GM12878 (cell line): ENCODE results near the gene CSTB. TPM values are rescaled to one million over a fixed set of nuclear protein-coding genes. Genes with fewer than 3 reads are reported as not detected.
A peak's percentile ranks its signal among the peaks of the same experiment; 100 is the strongest.

ENCODE experiments used
- ATAC-seq: fragments of 200-7000 bp; cut with Tn5 transposase; 3 replicates; pipeline ENCODE4 v1.9.1; 2020; ENCODE audit warnings: mild to moderate bottlenecking, moderate library complexity
- BruUV-seq: library from RNA; stranded (reverse); fragments of 400-500 nt; replicated peaks from 2 replicates; lab custom pipeline; 2021; lab: Mats Ljungman, UMichigan
- CTCF ChIA-PET: fragments of 300-600 bp; sonication (Branson Sonifier 250); formaldehyde crosslinking; extraction: SDS; loops from one replicate; lab custom pipeline; 2021; ENCODE audit warnings: inconsistent platforms; lab: Yijun Ruan, JAX
- POLR2A ChIA-PET: fragments of 350-600 bp; formaldehyde crosslinking; extraction: SDS; loops from one replicate; lab custom pipeline; 2021; ENCODE audit warnings: inconsistent platforms; lab: Charles Lee
- RAD21 ChIA-PET: fragments of 300-600 bp; sonication (Branson Sonifier 250); formaldehyde crosslinking; loops from one replicate; lab custom pipeline; 2023; ENCODE audit warnings: antibody characterized with exemption; ENCODE audit not compliant: unreplicated experiment; lab: Charles Lee
- SMC1A ChIA-PET: fragments of 300-600 bp; sonication (Branson Sonifier 250); formaldehyde crosslinking; loops from one replicate; lab custom pipeline; 2023; ENCODE audit not compliant: unreplicated experiment, uncharacterized antibody; lab: Charles Lee
- DNase-seq: peaks from one replicate; pipeline ENCODE4 v3.0.0-alpha.2; 2011; ENCODE audit warnings: low read depth, low spot score
- FAIRE-seq: peaks from 3 replicates; lab custom pipeline; 2011; peaks lifted over from hg19 to GRCh38; lab: Jason Lieb, UNC
- H2AFZ ChIP-seq: 2 replicates; pipeline ENCODE4 v1.6.0; 2011; ENCODE audit warnings: low read depth, low read length, control low read depth; ENCODE audit not compliant: control insufficient read depth
- H3K27ac ChIP-seq: 2 replicates; pipeline ENCODE4 v1.5.1; 2011; ENCODE audit warnings: control low read depth; ENCODE audit not compliant: control insufficient read depth, insufficient read depth
- H3K27me3 ChIP-seq, 2 experiments: replicated peaks in 1 of 2; 2 replicates each; pipeline versions ENCODE4 v1.6.0 to v1.6.1; 2011; ENCODE audit warnings: low read length in 1 of 2; ENCODE audit not compliant: control insufficient read depth in 2 of 2, insufficient read depth in 2 of 2
- H3K36me3 ChIP-seq, 2 experiments: 2 replicates each; pipeline ENCODE4 v1.5.1; 2011; ENCODE audit warnings: low read length in 1 of 2; ENCODE audit not compliant: control insufficient read depth in 2 of 2, insufficient read depth in 2 of 2
- H3K4me1 ChIP-seq: 2 replicates; pipeline ENCODE4 v1.6.1; 2011; ENCODE audit warnings: mild to moderate bottlenecking, low read length, moderate library complexity, mixed read lengths; ENCODE audit not compliant: control insufficient read depth, insufficient read depth
- H3K4me2 ChIP-seq: 2 replicates; pipeline ENCODE4 v1.6.0; 2011; ENCODE audit warnings: control low read depth; ENCODE audit not compliant: control insufficient read depth, insufficient read depth
- H3K4me3 ChIP-seq: fragments of 200-600 bp; sonication (generic); 2 replicates; pipeline ENCODE4 v1.5.1; 2016
- H3K79me2 ChIP-seq: 2 replicates; pipeline ENCODE4 v1.6.0; 2011; ENCODE audit warnings: low read length; ENCODE audit not compliant: control insufficient read depth, insufficient read depth
- H3K9ac ChIP-seq: 2 replicates; pipeline ENCODE4 v1.8.0; 2011; ENCODE audit warnings: low read length, control low read depth, mixed read lengths; ENCODE audit not compliant: control insufficient read depth, insufficient read depth
- H3K9me3 ChIP-seq: replicated peaks from 3 replicates; pipeline ENCODE4 v1.5.1; 2011; ENCODE audit warnings: mild to moderate bottlenecking, low read length; ENCODE audit not compliant: control insufficient read depth, insufficient read depth
- H4K20me1 ChIP-seq: 2 replicates; pipeline ENCODE4 v1.6.0; 2011; ENCODE audit not compliant: control insufficient read depth, insufficient read depth
- BACH1 ChIP-seq: fragments of 450-650 bp; IDR thresholded peaks from 2 replicates; pipeline ENCODE4 v1.6.1; 2017; ENCODE audit warnings: mild to moderate bottlenecking, borderline replicate concordance
- CHD1 ChIP-seq: IDR thresholded peaks from 2 replicates; pipeline ENCODE4 v1.6.1; 2012; ENCODE audit warnings: low read depth, low read length, improper control_type of control experiment
- EED ChIP-seq: sonication (generic); IDR thresholded peaks from 2 replicates; pipeline ENCODE4 v1.6.1; 2016; ENCODE audit warnings: antibody characterized with exemption, low read depth
- GABPA ChIP-seq: IDR thresholded peaks from 2 replicates; pipeline ENCODE4 v1.6.1; 2014; ENCODE audit warnings: antibody characterized with exemption, low read depth, mild to moderate bottlenecking, inconsistent platforms
- LARP7 ChIP-seq: fragments of 450-650 bp; IDR thresholded peaks from 2 replicates; pipeline ENCODE4 v1.6.1; 2017; ENCODE audit warnings: mild to moderate bottlenecking
- MLLT1 ChIP-seq: fragments of 450-650 bp; IDR thresholded peaks from 2 replicates; pipeline ENCODE4 v1.6.1; 2016; ENCODE audit warnings: mild to moderate bottlenecking
- NR2C2 ChIP-seq: IDR thresholded peaks from 2 replicates; pipeline ENCODE4 v1.6.1; 2011; ENCODE audit warnings: borderline replicate concordance, low read depth; ENCODE audit not compliant: control insufficient read depth, insufficient read length
- RB1 ChIP-seq: fragments of 450-650 bp; formaldehyde crosslinking; IDR thresholded peaks from 2 replicates; pipeline ENCODE4 v1.6.1; 2017; ENCODE audit warnings: mild to moderate bottlenecking, borderline replicate concordance
- SMAD1 ChIP-seq: fragments of 450-650 bp; IDR thresholded peaks from 2 replicates; pipeline ENCODE4 v1.6.1; 2018; ENCODE audit warnings: mild to moderate bottlenecking, low read depth; ENCODE audit not compliant: partially characterized antibody
- SMC3 ChIP-seq: IDR thresholded peaks from 2 replicates; pipeline ENCODE4 v1.6.1; 2011; ENCODE audit warnings: low read length, improper control_type of control experiment, borderline replicate concordance
- STAT3 ChIP-seq: IDR thresholded peaks from 2 replicates; pipeline ENCODE4 v1.6.1; 2011; ENCODE audit warnings: low read depth, low read length, improper control_type of control experiment
- TCF12 ChIP-seq: IDR thresholded peaks from 2 replicates; pipeline ENCODE4 v1.6.1; 2011; ENCODE audit warnings: low read depth, mild to moderate bottlenecking, low read length
- ZBTB33 ChIP-seq: fragments of 450-650 bp; IDR thresholded peaks from 2 replicates; pipeline ENCODE4 v1.6.1; 2017; ENCODE audit warnings: mild to moderate bottlenecking
- ZZZ3 ChIP-seq: IDR thresholded peaks from 2 replicates; pipeline ENCODE4 v1.6.1; 2011; ENCODE audit warnings: low read depth; ENCODE audit not compliant: control insufficient read depth, insufficient read length
- WGBS: methylation state at CpG from one replicate; pipeline ENCODE4 v1.1.6; 2016; ENCODE audit warnings: low lambda C conversion rate; ENCODE audit not compliant: insufficient replicate concordance, insufficient coverage; ENCODE audit errors: missing lambda C conversion rate; 5-methylcytosine and 5-hydroxymethylcytosine counted together
- in situ Hi-C: fragments of 300-500 bp; cut with MboI; formaldehyde crosslinking; loops from 9 replicates; pipeline ENCODE4 v1.14.3; 2018; ENCODE audit warnings: mixed read lengths
- intact Hi-C: fragments of 100-400 bp; cut with micrococcal nuclease; formaldehyde crosslinking; loops from one replicate; pipeline ENCODE4 v1.14.2; 2022; ENCODE audit not compliant: unreplicated experiment
- polyA plus RNA-seq, 11 experiments: library from polyadenylated mRNA; depleted of rRNA in 4 of 11; unstranded in 6 of 11; stranded (reverse) in 5 of 11; fragments of >200 nt; fragmentation: Nextera tagmentation in 4 of 11; fragmentation: Illumina TruSeq in 1 of 11; extraction: Ambion mirVana in 4 of 11; extraction: Trizol in 1 of 11; gene quantifications; 1 replicate in 1 of 11; 2 replicates in 10 of 11; pipeline versions ENCODE4 v1.2.1 to v1.2.3, GENCODE V29; 2011 to 2016; ENCODE audit warnings: inconsistent platforms in 2 of 11, missing spikeins in 2 of 11, low read depth in 1 of 11
- total RNA-seq, 4 experiments: library from RNA; depleted of rRNA in 3 of 4; stranded (reverse); fragments of >200 nt in 3 of 4; fragmentation: Illumina TruSeq in 1 of 4; extraction: Trizol in 1 of 4; gene quantifications; 2 replicates each; pipeline versions ENCODE4 v1.2.1 to v1.2.3, GENCODE V29; 2013 to 2021
- TF ChIP-seq, protein P1 (sequence below): IDR thresholded peaks from 2 replicates; pipeline ENCODE4 v1.6.1; 2011; ENCODE audit warnings: borderline replicate concordance, low read depth, mild to moderate bottlenecking, moderate library complexity, mixed read lengths, low read length; ENCODE audit not compliant: insufficient read depth; ENCODE audit errors: extremely low read length
- TF ChIP-seq, protein P2 (sequence below): fragments of 450-650 bp; IDR thresholded peaks from 2 replicates; pipeline ENCODE4 v1.6.1; 2017; ENCODE audit warnings: mild to moderate bottlenecking, moderate library complexity

Gene CSTB
- total and polyA plus RNA-seq, 10 of the 15 experiments (the other 5 are each of a cell fraction or from before 2014, with no cell fraction given) = 12.5 to 82.7 (median 41.9) TPM

GRCh38 chr21:43809346-43809799 lies 33.3 kb upstream of the CSTB start:
- H3K4me1 ChIP-seq = peaks cover 54% of the 10 kb centered on the region
- no peaks in the 10 kb centered on the region for H3K9me3 ChIP-seq
- ATAC-seq = no peak
- no TSS peak for BruUV-seq
- H3K79me2 ChIP-seq = peaks cover 7% of the 10 kb centered on the region
- 85% methylated on average over 10 of the region's 16 CpGs for WGBS
- H2AFZ ChIP-seq = no peak overlapping the region
- ChIA-PET CTCF (interaction anchor here (0.5 to 4.5 kb wide), 5 partner anchors 58 to 166 kb away, joined by 3 to 39 read pairs (median 4); no protein-coding TSS in a partner anchor), RAD21 (interaction anchor here (1.2 to 3.6 kb wide), 2 partner anchors 129 to 130 kb away, joined by 4 to 21 read pairs; no protein-coding TSS in a partner anchor), SMC1A (interaction anchor here (1.0 to 3.3 kb wide), 2 partner anchors 88 to 166 kb away, joined by 4 to 16 read pairs; no protein-coding TSS in a partner anchor), POLR2A (no interaction called here)
- H3K27ac ChIP-seq = no peak overlapping the region; the same call in 1 of the 2 replicates
- H4K20me1 ChIP-seq = no peaks in the 10 kb centered on the region
- peaks cover 0 to 5% of the 10 kb centered on the region in 2 experiments; a peak in 2 of 4 replicates for H3K36me3 ChIP-seq
- intact Hi-C loops (no loop called here), in situ Hi-C loops (loop anchor here (5.0 kb wide), 2 partner anchors 113 to 168 kb away; no protein-coding TSS in a partner anchor)
- FAIRE-seq = no peak
- no peak for DNase-seq
- no peak overlapping the region for H3K4me2 ChIP-seq
- no peak overlapping the region for H3K4me3 ChIP-seq
- no peaks in the 10 kb centered on the region for H3K27me3 ChIP-seq
- TF ChIP-seq BACH1 = no peak
- TF ChIP-seq, protein P1, sequence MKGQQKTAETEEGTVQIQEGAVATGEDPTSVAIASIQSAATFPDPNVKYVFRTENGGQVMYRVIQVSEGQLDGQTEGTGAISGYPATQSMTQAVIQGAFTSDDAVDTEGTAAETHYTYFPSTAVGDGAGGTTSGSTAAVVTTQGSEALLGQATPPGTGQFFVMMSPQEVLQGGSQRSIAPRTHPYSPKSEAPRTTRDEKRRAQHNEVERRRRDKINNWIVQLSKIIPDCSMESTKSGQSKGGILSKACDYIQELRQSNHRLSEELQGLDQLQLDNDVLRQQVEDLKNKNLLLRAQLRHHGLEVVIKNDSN = no peak
- no peak for TF ChIP-seq TCF12
- TF ChIP-seq, protein P2, sequence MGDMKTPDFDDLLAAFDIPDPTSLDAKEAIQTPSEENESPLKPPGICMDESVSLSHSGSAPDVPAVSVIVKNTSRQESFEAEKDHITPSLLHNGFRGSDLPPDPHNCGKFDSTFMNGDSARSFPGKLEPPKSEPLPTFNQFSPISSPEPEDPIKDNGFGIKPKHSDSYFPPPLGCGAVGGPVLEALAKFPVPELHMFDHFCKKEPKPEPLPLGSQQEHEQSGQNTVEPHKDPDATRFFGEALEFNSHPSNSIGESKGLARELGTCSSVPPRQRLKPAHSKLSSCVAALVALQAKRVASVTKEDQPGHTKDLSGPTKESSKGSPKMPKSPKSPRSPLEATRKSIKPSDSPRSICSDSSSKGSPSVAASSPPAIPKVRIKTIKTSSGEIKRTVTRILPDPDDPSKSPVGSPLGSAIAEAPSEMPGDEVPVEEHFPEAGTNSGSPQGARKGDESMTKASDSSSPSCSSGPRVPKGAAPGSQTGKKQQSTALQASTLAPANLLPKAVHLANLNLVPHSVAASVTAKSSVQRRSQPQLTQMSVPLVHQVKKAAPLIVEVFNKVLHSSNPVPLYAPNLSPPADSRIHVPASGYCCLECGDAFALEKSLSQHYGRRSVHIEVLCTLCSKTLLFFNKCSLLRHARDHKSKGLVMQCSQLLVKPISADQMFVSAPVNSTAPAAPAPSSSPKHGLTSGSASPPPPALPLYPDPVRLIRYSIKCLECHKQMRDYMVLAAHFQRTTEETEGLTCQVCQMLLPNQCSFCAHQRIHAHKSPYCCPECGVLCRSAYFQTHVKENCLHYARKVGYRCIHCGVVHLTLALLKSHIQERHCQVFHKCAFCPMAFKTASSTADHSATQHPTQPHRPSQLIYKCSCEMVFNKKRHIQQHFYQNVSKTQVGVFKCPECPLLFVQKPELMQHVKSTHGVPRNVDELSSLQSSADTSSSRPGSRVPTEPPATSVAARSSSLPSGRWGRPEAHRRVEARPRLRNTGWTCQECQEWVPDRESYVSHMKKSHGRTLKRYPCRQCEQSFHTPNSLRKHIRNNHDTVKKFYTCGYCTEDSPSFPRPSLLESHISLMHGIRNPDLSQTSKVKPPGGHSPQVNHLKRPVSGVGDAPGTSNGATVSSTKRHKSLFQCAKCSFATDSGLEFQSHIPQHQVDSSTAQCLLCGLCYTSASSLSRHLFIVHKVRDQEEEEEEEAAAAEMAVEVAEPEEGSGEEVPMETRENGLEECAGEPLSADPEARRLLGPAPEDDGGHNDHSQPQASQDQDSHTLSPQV = no peak
- TF ChIP-seq RB1 = no peak
- TF ChIP-seq STAT3 = no peak
- TF ChIP-seq CHD1 = no peak
- TF ChIP-seq GABPA = no peak
- TF ChIP-seq EED = no peak
- TF ChIP-seq LARP7 = no peak
- no peak for TF ChIP-seq ZBTB33
- TF ChIP-seq NR2C2 = no peak
- TF ChIP-seq SMC3 = no peak
- TF ChIP-seq SMAD1 = no peak
- no peak for TF ChIP-seq MLLT1
- no peak for TF ChIP-seq ZZZ3
- H3K9ac ChIP-seq = 0 out of 2 replicates have a peak overlapping the region, but pooled peaks have one; percentile 16
